Left renal cortex interstitium (tissue), 4 donors: ENCODE data around the gene COL6A1. TPM values are rescaled to one million over a fixed set of nuclear protein-coding genes. Genes with fewer than 3 reads are reported as not detected.

ENCODE experiments used
- polyA plus RNA-seq, 4 donors: library from polyadenylated mRNA; unstranded; fragments of 120-200 nt; gene quantifications; one replicate each; pipeline ENCODE4 v1.2.1, GENCODE V29; 2013; ENCODE audit not compliant: insufficient read length in 4 of 4

Gene COL6A1
- polyA plus RNA-seq, 4 donors, result 218 to 378 (median 313) TPM

Other genes with a start within 250 kb of the COL6A1 start
- 100 to 1,000 TPM; 184 to 330 (median 231) TPM for gene COL6A2, start 116.3 kb downstream of the COL6A1 start, polyA plus RNA-seq
- 10 to 100 TPM; 21.5 to 51.7 (median 31.4) TPM for gene FTCD, start 173.8 kb downstream of the COL6A1 start, polyA plus RNA-seq
- gene SPATC1L, start 202.7 kb downstream of the COL6A1 start, polyA plus RNA-seq, result 10 to 100 TPM in 2 of 4 donors, 1 to 10 TPM in 2; 6.5 to 18.8 (median 13.6) TPM
- gene LSS, start 247.0 kb downstream of the COL6A1 start, polyA plus RNA-seq, result 10 to 100 TPM; 24.6 to 57.0 (median 41.4) TPM